Ishikawa (cell line): ENCODE results near the gene RPL36A.

Experiments
- CEBPB ChIP-seq: IDR thresholded peaks from 2 replicates; pipeline ENCODE4 v1.6.1; 2012
- CREB1 ChIP-seq: IDR thresholded peaks from 2 replicates; pipeline ENCODE4 v1.6.1; 2012; ENCODE audit warnings: low read depth
- EGR1 ChIP-seq: IDR thresholded peaks from 2 replicates; pipeline ENCODE4 v1.6.1; 2012
- EP300 ChIP-seq: IDR thresholded peaks from 2 replicates; pipeline ENCODE4 v1.6.1; 2012; ENCODE audit warnings: borderline replicate concordance
- FOXM1 ChIP-seq: IDR thresholded peaks from 2 replicates; pipeline ENCODE4 v1.6.1; 2012; ENCODE audit warnings: low read depth, borderline replicate concordance
- NFIC ChIP-seq: IDR thresholded peaks from 2 replicates; pipeline ENCODE4 v1.6.1; 2012
- RAD21 ChIP-seq: IDR thresholded peaks from 2 replicates; pipeline ENCODE4 v1.6.1; 2012; ENCODE audit warnings: low read depth
- REST ChIP-seq: IDR thresholded peaks from 2 replicates; pipeline ENCODE4 v1.6.1; 2012; ENCODE audit warnings: low read depth, mild to moderate bottlenecking
- TAF1 ChIP-seq: IDR thresholded peaks from 2 replicates; pipeline ENCODE4 v1.6.1; 2012; ENCODE audit warnings: low read depth, mild to moderate bottlenecking
- TCF12 ChIP-seq: IDR thresholded peaks from 2 replicates; pipeline ENCODE4 v1.6.1; 2012; ENCODE audit warnings: low read depth
- TEAD4 ChIP-seq: IDR thresholded peaks from 2 replicates; pipeline ENCODE4 v1.6.1; 2012
- YY1 ChIP-seq: IDR thresholded peaks from 2 replicates; pipeline ENCODE4 v1.6.1; 2012; ENCODE audit warnings: low read depth
- ZBTB7A ChIP-seq: IDR thresholded peaks from 2 replicates; pipeline ENCODE4 v1.6.1; 2012; ENCODE audit warnings: low read depth
- TF ChIP-seq, protein P1 (sequence below): IDR thresholded peaks from 2 replicates; pipeline ENCODE4 v1.6.1; 2012
- TF ChIP-seq, protein P2 (sequence below): IDR thresholded peaks from 2 replicates; pipeline ENCODE4 v1.6.1; 2012

The RPL36A gene

GRCh38 chrX:101429934-101430333, 39.1 kb downstream of the RPL36A start:
- no peak for TF ChIP-seq ZBTB7A

DNA sequence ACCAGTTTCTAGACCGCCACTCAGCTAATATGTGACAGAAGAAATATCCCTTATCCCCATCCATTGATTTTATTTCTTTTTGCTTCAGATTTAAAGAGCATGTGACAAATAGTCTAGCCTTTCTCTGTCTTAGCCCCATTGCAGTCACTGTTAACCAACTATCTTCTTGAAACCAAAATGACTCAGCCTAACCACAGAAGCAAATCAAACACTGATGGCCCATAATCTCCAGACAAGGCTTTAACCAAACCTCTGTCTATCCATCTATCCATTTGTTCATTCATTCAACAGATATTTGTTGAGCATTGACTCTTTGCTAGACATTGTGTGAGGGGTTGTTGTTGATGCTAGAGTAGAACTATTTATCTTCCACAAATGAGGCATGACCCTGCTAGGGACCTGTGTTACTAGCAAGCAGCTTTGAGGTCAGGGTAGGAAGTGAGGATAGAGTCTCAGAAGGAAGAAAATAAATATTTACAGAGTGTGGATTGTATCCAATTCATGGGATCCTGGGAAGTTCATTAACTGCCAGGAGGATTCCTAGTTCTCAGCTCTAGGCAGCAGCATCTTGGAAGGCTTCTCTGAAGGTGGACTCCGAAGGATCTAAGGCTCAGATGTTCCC, 39.8 kb downstream of the RPL36A start:
- TF ChIP-seq EGR1: no peak
- no peak for TF ChIP-seq CEBPB
- no peak for TF ChIP-seq TEAD4
- TF ChIP-seq NFIC: no peak
- TF ChIP-seq EP300: no peak
- no peak for TF ChIP-seq CREB1
- TF ChIP-seq FOXM1: no peak
- no peak for TF ChIP-seq TAF1
- no peak for TF ChIP-seq RAD21
- TF ChIP-seq, protein P1, sequence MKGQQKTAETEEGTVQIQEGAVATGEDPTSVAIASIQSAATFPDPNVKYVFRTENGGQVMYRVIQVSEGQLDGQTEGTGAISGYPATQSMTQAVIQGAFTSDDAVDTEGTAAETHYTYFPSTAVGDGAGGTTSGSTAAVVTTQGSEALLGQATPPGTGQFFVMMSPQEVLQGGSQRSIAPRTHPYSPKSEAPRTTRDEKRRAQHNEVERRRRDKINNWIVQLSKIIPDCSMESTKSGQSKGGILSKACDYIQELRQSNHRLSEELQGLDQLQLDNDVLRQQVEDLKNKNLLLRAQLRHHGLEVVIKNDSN: no peak
- TF ChIP-seq YY1: no peak
- TF ChIP-seq, protein P2, sequence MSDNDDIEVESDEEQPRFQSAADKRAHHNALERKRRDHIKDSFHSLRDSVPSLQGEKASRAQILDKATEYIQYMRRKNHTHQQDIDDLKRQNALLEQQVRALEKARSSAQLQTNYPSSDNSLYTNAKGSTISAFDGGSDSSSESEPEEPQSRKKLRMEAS: no peak
- TF ChIP-seq REST: no peak
- TF ChIP-seq ZBTB7A: no peak
- no peak for TF ChIP-seq TCF12

- TF ChIP-seq EP300 (no peak), NFIC (no peak), EGR1 (no peak), RAD21 (no peak), CEBPB (no peak)
- TF ChIP-seq, protein P1: no peak
These were observed 51.3 kb downstream of the RPL36A start for GRCh38 chrX:101442085-101442484.
